DOHH2 (cell line): Measurements from ENCODE around the gene ZNRF3.

Experiments used
- EZH2phosphoT487 ChIP-seq: fragments of 200-600 bp; sonication (generic); IDR thresholded peaks from 2 replicates; pipeline ENCODE4 v1.6.1; 2017; ENCODE audit warnings: borderline replicate concordance, mild to moderate bottlenecking, antibody characterized with exemption, low read length, moderate library complexity, mixed read lengths
- TF ChIP-seq, protein P1 (sequence below): fragments of 200-600 bp; sonication (generic); IDR thresholded peaks from one replicate; pipeline ENCODE4 v1.5.1; 2014; ENCODE audit warnings: antibody characterized with exemption, mild to moderate bottlenecking, low read depth, low read length; ENCODE audit not compliant: poor library complexity, severe bottlenecking

DNA sequence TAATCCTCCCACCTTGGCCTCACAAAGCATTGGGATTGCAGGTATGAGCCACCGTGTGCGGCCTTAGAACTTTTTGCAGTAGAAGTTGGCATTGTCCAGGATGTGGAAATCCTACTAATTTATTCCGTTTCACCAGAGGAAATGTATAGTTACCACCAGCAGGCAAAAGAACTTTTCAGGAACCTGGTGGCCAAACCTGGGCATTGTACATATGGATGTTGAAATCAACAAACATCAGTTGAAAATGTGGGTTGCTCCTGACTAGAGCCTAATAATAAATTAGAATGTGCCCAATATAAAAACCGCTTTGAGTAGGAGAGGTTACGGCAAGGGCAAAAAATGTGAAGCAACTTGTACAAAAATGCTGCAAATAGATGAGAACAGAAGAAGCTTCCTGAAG lies 42.3 kb upstream of the ZNRF3 start:
- TF ChIP-seq, protein P1, sequence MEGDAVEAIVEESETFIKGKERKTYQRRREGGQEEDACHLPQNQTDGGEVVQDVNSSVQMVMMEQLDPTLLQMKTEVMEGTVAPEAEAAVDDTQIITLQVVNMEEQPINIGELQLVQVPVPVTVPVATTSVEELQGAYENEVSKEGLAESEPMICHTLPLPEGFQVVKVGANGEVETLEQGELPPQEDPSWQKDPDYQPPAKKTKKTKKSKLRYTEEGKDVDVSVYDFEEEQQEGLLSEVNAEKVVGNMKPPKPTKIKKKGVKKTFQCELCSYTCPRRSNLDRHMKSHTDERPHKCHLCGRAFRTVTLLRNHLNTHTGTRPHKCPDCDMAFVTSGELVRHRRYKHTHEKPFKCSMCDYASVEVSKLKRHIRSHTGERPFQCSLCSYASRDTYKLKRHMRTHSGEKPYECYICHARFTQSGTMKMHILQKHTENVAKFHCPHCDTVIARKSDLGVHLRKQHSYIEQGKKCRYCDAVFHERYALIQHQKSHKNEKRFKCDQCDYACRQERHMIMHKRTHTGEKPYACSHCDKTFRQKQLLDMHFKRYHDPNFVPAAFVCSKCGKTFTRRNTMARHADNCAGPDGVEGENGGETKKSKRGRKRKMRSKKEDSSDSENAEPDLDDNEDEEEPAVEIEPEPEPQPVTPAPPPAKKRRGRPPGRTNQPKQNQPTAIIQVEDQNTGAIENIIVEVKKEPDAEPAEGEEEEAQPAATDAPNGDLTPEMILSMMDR: no peak
- TF ChIP-seq EZH2phosphoT487: no peak
